IMR-90 (cell line): Measurements from ENCODE around the gene USP7. TPM values are rescaled to one million over a fixed set of nuclear protein-coding genes. Genes with fewer than 3 reads are reported as not detected.

ENCODE experiments used
- ATAC-seq: fragments of 200-7000 bp; cut with Tn5 transposase; 2 replicates; pipeline ENCODE4 v1.9.1; 2020; ENCODE audit warnings: low read depth, mild to moderate bottlenecking, moderate library complexity
- BruUV-seq: library from RNA; stranded (reverse); fragments of 400-500 nt; replicated peaks from 2 replicates; lab custom pipeline; 2021; lab: Mats Ljungman, UMichigan
- CTCF ChIA-PET: fragments of 300-600 bp; formaldehyde crosslinking; extraction: SDS; loops from one replicate; lab custom pipeline; 2021; ENCODE audit warnings: antibody characterized with exemption; lab: Yijun Ruan, JAX
- POLR2A ChIA-PET: fragments of 300-600 bp; sonication (Branson Sonifier 250); formaldehyde crosslinking; loops from one replicate; lab custom pipeline; 2022; ENCODE audit warnings: antibody characterized with exemption; ENCODE audit not compliant: unreplicated experiment; lab: Charles Lee
- DNase-seq: peaks from one replicate; pipeline ENCODE4 v3.0.0; 2013
- H2AFZ ChIP-seq: replicated peaks from 2 replicates; pipeline ENCODE3; 2013; ENCODE audit warnings: low read length, mild to moderate bottlenecking; ENCODE audit not compliant: poor library complexity
- H2AK5ac ChIP-seq: 2 replicates; pipeline ENCODE4 v1.6.1; 2013; ENCODE audit warnings: low read depth, low read length, inconsistent platforms
- H2AK9ac ChIP-seq: replicated peaks from 2 replicates; pipeline ENCODE3; 2013; ENCODE audit warnings: mild to moderate bottlenecking, low read depth, low read length, moderate library complexity; ENCODE audit not compliant: poor library complexity
- H2BK120ac ChIP-seq: 2 replicates; pipeline ENCODE4 v1.6.1; 2013; ENCODE audit warnings: low read depth, low read length, inconsistent platforms
- H2BK15ac ChIP-seq: 3 replicates; pipeline ENCODE4 v1.6.1; 2013; ENCODE audit warnings: low read depth, low read length, inconsistent platforms
- H2BK20ac ChIP-seq: 2 replicates; pipeline ENCODE4 v1.6.1; 2013; ENCODE audit warnings: low read depth, mild to moderate bottlenecking, inconsistent platforms, low read length, moderate library complexity
- H2BK5ac ChIP-seq: 2 replicates; pipeline ENCODE4 v1.6.1; 2013; ENCODE audit warnings: mild to moderate bottlenecking, low read depth, low read length, inconsistent platforms; ENCODE audit not compliant: poor library complexity, severe bottlenecking
- H3K14ac ChIP-seq: replicated peaks from 2 replicates; pipeline ENCODE4 v1.6.1; 2013; ENCODE audit warnings: low read depth, low read length, inconsistent platforms
- H3K18ac ChIP-seq: 2 replicates; pipeline ENCODE4 v1.6.1; 2013; ENCODE audit warnings: low read depth, low read length, control low read depth
- H3K23ac ChIP-seq: 2 replicates; pipeline ENCODE4 v1.6.1; 2013; ENCODE audit warnings: low read depth, low read length, inconsistent platforms
- H3K27ac ChIP-seq: 2 replicates; pipeline ENCODE4 v1.5.1; 2013; ENCODE audit warnings: mild to moderate bottlenecking, control low read depth, low read length; ENCODE audit not compliant: insufficient read depth
- H3K27me3 ChIP-seq: 2 replicates; pipeline ENCODE4 v1.6.1; 2013; ENCODE audit warnings: low read length; ENCODE audit not compliant: control insufficient read depth, insufficient read depth
- H3K36me3 ChIP-seq: 2 replicates; pipeline ENCODE4 v1.6.1; 2013; ENCODE audit warnings: low read length, mixed read lengths; ENCODE audit not compliant: control insufficient read depth, insufficient read depth
- H3K4ac ChIP-seq: 2 replicates; pipeline ENCODE4 v1.6.1; 2013; ENCODE audit warnings: low read depth, low read length, inconsistent platforms
- H3K4me1 ChIP-seq: 2 replicates; pipeline ENCODE4 v1.6.1; 2013; ENCODE audit warnings: low read length, mixed read lengths; ENCODE audit not compliant: control insufficient read depth, insufficient read depth
- H3K4me2 ChIP-seq: 2 replicates; pipeline ENCODE4 v1.6.1; 2013; ENCODE audit warnings: low read depth, mild to moderate bottlenecking, control low read depth, low read length, moderate library complexity
- H3K4me3 ChIP-seq: 2 replicates; pipeline ENCODE4 v1.5.1; 2013; ENCODE audit warnings: low read depth, mild to moderate bottlenecking, control low read depth, low read length, moderate library complexity; ENCODE audit not compliant: insufficient read depth
- H3K56ac ChIP-seq: 2 replicates; pipeline ENCODE4 v1.6.1; 2013; ENCODE audit warnings: low read length, inconsistent platforms; ENCODE audit not compliant: insufficient read depth; ENCODE audit errors: extremely low read depth
- H3K79me1 ChIP-seq, 2 experiments: 2 replicates each; pipeline ENCODE4 v1.6.1; 2013; ENCODE audit warnings: low read length in 2 of 2, inconsistent platforms in 1 of 2, low read depth in 1 of 2
- H3K9ac ChIP-seq: 2 replicates; pipeline ENCODE4 v1.6.1; 2013; ENCODE audit warnings: low read depth, low read length, control low read depth
- H3K9me1 ChIP-seq: 2 replicates; pipeline ENCODE4 v1.6.1; 2013; ENCODE audit warnings: low read length, inconsistent platforms; ENCODE audit not compliant: insufficient read depth
- H3K9me3 ChIP-seq: 2 replicates; pipeline ENCODE4 v1.6.1; 2013; ENCODE audit warnings: low read length; ENCODE audit not compliant: control insufficient read depth, insufficient read depth
- H4K20me1 ChIP-seq: 2 replicates; pipeline ENCODE4 v1.6.1; 2013; ENCODE audit warnings: low read length, inconsistent platforms; ENCODE audit not compliant: insufficient read depth
- H4K5ac ChIP-seq: 2 replicates; pipeline ENCODE4 v1.6.1; 2013; ENCODE audit warnings: mild to moderate bottlenecking, low read depth, low read length, control low read depth
- H4K8ac ChIP-seq, 2 experiments: 2 replicates each; pipeline ENCODE4 v1.6.1; 2013; ENCODE audit warnings: low read depth in 2 of 2, low read length in 2 of 2, control low read depth in 1 of 2, inconsistent platforms in 1 of 2
- H4K91ac ChIP-seq: 2 replicates; pipeline ENCODE4 v1.6.1; 2013; ENCODE audit warnings: low read depth, low read length, inconsistent platforms; ENCODE audit not compliant: insufficient read depth
- CEBPB ChIP-seq: IDR thresholded peaks from 2 replicates; pipeline ENCODE4 v1.6.1; 2012; ENCODE audit warnings: low read depth, low read length, improper control_type of control experiment
- CHD1 ChIP-seq: IDR thresholded peaks from 2 replicates; pipeline ENCODE4 v1.6.1; 2012; ENCODE audit warnings: low read depth, low read length, improper control_type of control experiment
- FOS ChIP-seq: fragments of 150-350 bp; IDR thresholded peaks from 2 replicates; pipeline ENCODE4 v1.6.1; 2016; ENCODE audit warnings: low read depth, low read length
- MAFK ChIP-seq: IDR thresholded peaks from 2 replicates; pipeline ENCODE4 v1.6.1; 2012; ENCODE audit warnings: low read depth, low read length, improper control_type of control experiment
- MAZ ChIP-seq: IDR thresholded peaks from 2 replicates; pipeline ENCODE4 v1.6.1; 2012; ENCODE audit warnings: low read depth, mild to moderate bottlenecking, low read length, improper control_type of control experiment, moderate library complexity, borderline replicate concordance
- MXI1 ChIP-seq: IDR thresholded peaks from 2 replicates; pipeline ENCODE4 v1.6.1; 2012; ENCODE audit warnings: low read depth, mild to moderate bottlenecking, low read length, moderate library complexity, borderline replicate concordance
- RAD21 ChIP-seq: IDR thresholded peaks from 2 replicates; pipeline ENCODE4 v1.6.1; 2012; ENCODE audit warnings: low read length, improper control_type of control experiment
- RCOR1 ChIP-seq: IDR thresholded peaks from 2 replicates; pipeline ENCODE4 v1.6.1; 2012; ENCODE audit warnings: mild to moderate bottlenecking, low read length, improper control_type of control experiment; ENCODE audit not compliant: insufficient replicate concordance
- RFX5 ChIP-seq: IDR thresholded peaks from 2 replicates; pipeline ENCODE4 v1.8.0; 2012; ENCODE audit warnings: low read depth, mild to moderate bottlenecking, low read length, moderate library complexity
- SMC3 ChIP-seq: fragments of 150-350 bp; IDR thresholded peaks from 2 replicates; pipeline ENCODE4 v1.6.1; 2016; ENCODE audit warnings: low read depth, mild to moderate bottlenecking, antibody characterized with exemption, low read length, moderate library complexity
- USF2 ChIP-seq: fragments of 150-350 bp; IDR thresholded peaks from 2 replicates; pipeline ENCODE4 v1.6.1; 2017; ENCODE audit warnings: mild to moderate bottlenecking, antibody characterized with exemption, low read length, low read depth
- WGBS, 2 experiments: methylation state at CpG; one replicate each; pipeline versions ENCODE4 v1.1.5 to v1.1.7; 2013; ENCODE audit warnings: missing lambda C conversion rate in 2 of 2; ENCODE audit not compliant: insufficient read length in 1 of 2; ENCODE audit errors: extremely low coverage in 2 of 2; 5-methylcytosine and 5-hydroxymethylcytosine counted together
- dilution Hi-C: fragments of 300-500 bp; cut with HindIII; formaldehyde crosslinking; loops from one replicate; pipeline ENCODE4 v1.14.3; 2018; ENCODE audit warnings: low sequenced_read_pairs; ENCODE audit not compliant: unreplicated experiment
- in situ Hi-C: fragments of 300-500 bp; cut with MboI; formaldehyde crosslinking; loops from 3 replicates; pipeline ENCODE4 v1.14.3; 2019; ENCODE audit warnings: low sequenced_read_pairs, inconsistent platforms, mixed read lengths
- intact Hi-C: fragments of 100-400 bp; cut with micrococcal nuclease; formaldehyde crosslinking; loops from 2 replicates; pipeline ENCODE4 v1.10.0; 2022
- polyA plus RNA-seq, 3 experiments: library from polyadenylated mRNA; depleted of rRNA; stranded (reverse); fragments of >200 nt; gene quantifications; 2 replicates each; pipeline ENCODE4 v1.2.3, GENCODE V29; 2012; ENCODE audit warnings: low replicate concordance in 1 of 3
- total RNA-seq: library from RNA; depleted of rRNA; stranded (reverse); fragments of >200 nt; gene quantifications from 2 replicates; pipeline ENCODE4 v1.2.3, GENCODE V29; 2012

The USP7 gene
- total and polyA plus RNA-seq, 2 of the 4 experiments (the other 2 are of a cell fraction) = 17.8 to 28.3 TPM

- H3K4me1 ChIP-seq = no peaks in the 10 kb centered on the region; the same call in 1 of the 2 replicates
- peaks cover 31 to 61% of the 10 kb centered on the region in 2 experiments for H3K79me1 ChIP-seq
- H3K4ac ChIP-seq = no peak overlapping the region
- peaks cover 54% of the 10 kb centered on the region for H4K20me1 ChIP-seq
- H2BK5ac ChIP-seq = no peak overlapping the region
- no peaks in the 10 kb centered on the region for H3K27me3 ChIP-seq
- no peak overlapping the region for H3K9ac ChIP-seq
- no peak overlapping the region for H2BK20ac ChIP-seq
- no peak overlapping the region for H3K56ac ChIP-seq
- H4K5ac ChIP-seq = no peak overlapping the region
- dilution Hi-C loops (no loop called here), in situ Hi-C loops (no loop called here), intact Hi-C loops (loop anchor here (5.0 to 10.0 kb wide), 2 partner anchors 39 to 112 kb away; partner anchors contain the start of gene USP7)
- no TSS peak for BruUV-seq
- H2AK5ac ChIP-seq = no peak overlapping the region
- peaks cover 39% of the 10 kb centered on the region for H3K36me3 ChIP-seq
- TF ChIP-seq CEBPB (no peak), MAZ (no peak), RAD21 (no peak), CHD1 (no peak), SMC3 (no peak), MAFK (no peak), RCOR1 (no peak), FOS (no peak), RFX5 (no peak), USF2 (no peak), MXI1 (no peak)
- no peaks in the 10 kb centered on the region for H3K9me3 ChIP-seq
- ChIA-PET POLR2A (no interaction called here), CTCF (no interaction called here)
- H2BK15ac ChIP-seq = no peak overlapping the region
- H2AFZ ChIP-seq = no peak overlapping the region
- H2AK9ac ChIP-seq = no peak overlapping the region
- H3K4me3 ChIP-seq = no peak overlapping the region
- H3K27ac ChIP-seq = no peak overlapping the region
- 91% methylated on average over 7 of the region's 11 CpGs; no CpG with 5 or more reads in 1 of the 2 experiments for WGBS, 2 experiments
- no peak overlapping the region for H2BK120ac ChIP-seq
- peaks cover 5% of the 10 kb centered on the region for H3K9me1 ChIP-seq
- no peak overlapping the region for H3K4me2 ChIP-seq
- DNase-seq (no peak), ATAC-seq (no peak)
- no peak overlapping the region for H4K91ac ChIP-seq
- no peak overlapping the region for H3K14ac ChIP-seq
- no peak overlapping the region for H4K8ac ChIP-seq
- no peak overlapping the region for H3K18ac ChIP-seq
- H3K23ac ChIP-seq = no peak overlapping the region
These were observed 40.5 kb downstream of the USP7 start for GRCh38 chr16:8923199-8923598.
